ENCODE results near the gene LRRC74B. TPM values are rescaled to one million over a fixed set of nuclear protein-coding genes. Genes with fewer than 3 reads are reported as not detected.
"Not testable (repeated sequence)": the region's sequence is repeated elsewhere in the genome, so short reads cannot be mapped to it uniquely, and the experiment has no call there.

The LRRC74B gene
- total RNA-seq, 6 experiments from 2014 or later: not detected

GRCh38 chr22:21038405-21038804 lies 7.3 kb upstream of the LRRC74B start:
- Histone ChIP-seq H3K36me3 (no peaks in the 10 kb centered on the region), H3K27ac (no peak overlapping the region), H3K4me3 (no peak overlapping the region), H3K9me3 (no peaks in the 10 kb centered on the region), H3K27me3 (no peaks in the 10 kb centered on the region), H3K4me1 (no peaks in the 10 kb centered on the region)
- ATAC-seq: peak in 1 of 4 donors; percentile 16
- WGBS (ENCODE audit: insufficient coverage, low coverage, low lambda C conversion rate, missing lambda C conversion rate): 33% methylated on average over 1 of the region's 2 CpGs
- intact Hi-C loops (cut with DNase I): no loop called here
- DNase-seq: no peak
- no peak for TF ChIP-seq POLR2A (IDR thresholded peaks at IDR 0.05)
- no peak for TF ChIP-seq CTCF (IDR thresholded peaks at IDR 0.05)

- H3K4me3 ChIP-seq: not testable (repeated sequence)
These were observed 6.6 kb upstream of the LRRC74B start for GRCh38 chr22:21039158-21039557.

GRCh38 chr22:21041937-21042336 lies 3.8 kb upstream of the LRRC74B start:
- no peaks in the 10 kb centered on the region for H3K9me3 ChIP-seq
- intact Hi-C loops (cut with DNase I): no loop called here
- ATAC-seq: no peak
- H3K27me3 ChIP-seq: no peaks in the 10 kb centered on the region
- H3K36me3 ChIP-seq: no peaks in the 10 kb centered on the region
- peaks cover 0 to 4% (median 0%) of the 10 kb centered on the region in 4 donors for H3K4me1 ChIP-seq
- WGBS (ENCODE audit: insufficient coverage, low coverage, low lambda C conversion rate, missing lambda C conversion rate): 60% methylated on average over 3 of the region's 4 CpGs
- H3K4me3 ChIP-seq: no peak overlapping the region
- DNase-seq: no peak
- no peak overlapping the region for H3K27ac ChIP-seq
- TF ChIP-seq POLR2A (IDR thresholded peaks at IDR 0.05) (no peak), CTCF (IDR thresholded peaks at IDR 0.05) (no peak)

More at GRCh38 chr22:21039158-21039557, 6.6 kb upstream of the LRRC74B start:
- ATAC-seq; intact Hi-C loops (cut with DNase I); H3K27me3 ChIP-seq; H3K36me3 ChIP-seq; H3K9me3 ChIP-seq; H3K4me1 ChIP-seq; H3K27ac ChIP-seq; DNase-seq: not testable (repeated sequence)
- WGBS (ENCODE audit: insufficient coverage, low coverage, low lambda C conversion rate, missing lambda C conversion rate): 66% methylated on average over 3 of the region's 5 CpGs

- TF ChIP-seq CTCF (IDR thresholded peaks at IDR 0.05) (no peak), POLR2A (IDR thresholded peaks at IDR 0.05) (no peak)
- Histone ChIP-seq H3K27ac (no peak overlapping the region), H3K4me1 (peaks cover 0 to 4% (median 0%) of the 10 kb centered on the region in 4 donors), H3K4me3 (no peak overlapping the region), H3K27me3 (no peaks in the 10 kb centered on the region), H3K36me3 (no peaks in the 10 kb centered on the region), H3K9me3 (no peaks in the 10 kb centered on the region)
- 92% methylated on average over 2 of the region's 6 CpGs for WGBS (ENCODE audit: insufficient coverage, low coverage, low lambda C conversion rate, missing lambda C conversion rate)
- DNase-seq: no peak
- intact Hi-C loops (cut with DNase I): no loop called here
- peak in 1 of 4 donors; percentile 24 for ATAC-seq
These were observed 2.5 kb upstream of the LRRC74B start for GRCh38 chr22:21042978-21043859.

- 80% methylated on average over 6 of the region's 15 CpGs for WGBS (ENCODE audit: insufficient coverage, low coverage, low lambda C conversion rate, missing lambda C conversion rate)
- no peak for DNase-seq
- Histone ChIP-seq H3K4me1 (peaks cover 0 to 4% (median 0%) of the 10 kb centered on the region in 4 donors), H3K27ac (no peak overlapping the region), H3K36me3 (no peaks in the 10 kb centered on the region), H3K4me3 (no peak overlapping the region), H3K27me3 (no peaks in the 10 kb centered on the region), H3K9me3 (no peaks in the 10 kb centered on the region)
- no peak for ATAC-seq
- TF ChIP-seq CTCF (IDR thresholded peaks at IDR 0.05): no peak
- no peak for TF ChIP-seq POLR2A (IDR thresholded peaks at IDR 0.05)
- intact Hi-C loops (cut with DNase I): no loop called here
These were observed 1.7 kb upstream of the LRRC74B start for GRCh38 chr22:21043860-21044535.
